GM12891 (cell line): Measurements from ENCODE around the gene DMD.

ENCODE experiments used
- POLR2A ChIP-seq: IDR thresholded peaks from 2 replicates; pipeline ENCODE4 v1.6.1; 2011; ENCODE audit warnings: low read depth, low read length, control low read depth
- POLR2AphosphoS5 ChIP-seq: IDR thresholded peaks from 2 replicates; pipeline ENCODE4 v1.6.1; 2011; ENCODE audit warnings: low read depth, low read length, control low read depth

GRCh38 chrX:31237189-31237588, 1974.2 kb downstream of the DMD start:
- TF ChIP-seq POLR2A (no peak), POLR2AphosphoS5 (no peak)
